Effector memory CD4-positive, alpha-beta T cell (primary cell): ENCODE measurements around the gene MYO5B.
"Not testable (repeated sequence)": the region's sequence is repeated elsewhere in the genome, so short reads cannot be mapped to it uniquely, and the experiment has no call there.

Experiments used
- DNase-seq, 3 donors: peaks; one replicate each; pipeline ENCODE4 v3.0.0-alpha.2; 2020
- H3K27ac ChIP-seq: 2 replicates; pipeline ENCODE4 v1.7.0; 2013; ENCODE audit warnings: mild to moderate bottlenecking, low read length, moderate library complexity; ENCODE audit not compliant: insufficient read depth, poor library complexity, severe bottlenecking
- H3K27me3 ChIP-seq: replicated peaks from 2 replicates; pipeline ENCODE4 v1.7.0; 2013; ENCODE audit warnings: mild to moderate bottlenecking, low read length; ENCODE audit not compliant: insufficient read depth, control insufficient read depth, poor library complexity, severe bottlenecking
- H3K36me3 ChIP-seq: 2 replicates; pipeline ENCODE4 v1.7.0; 2013; ENCODE audit warnings: mild to moderate bottlenecking, low read length, moderate library complexity; ENCODE audit not compliant: control insufficient read depth, insufficient read depth
- H3K4me1 ChIP-seq: 2 replicates; pipeline ENCODE4 v1.7.0; 2013; ENCODE audit warnings: low read length, mild to moderate bottlenecking; ENCODE audit not compliant: control insufficient read depth, insufficient read depth, poor library complexity, severe bottlenecking
- H3K4me3 ChIP-seq: 2 replicates; pipeline ENCODE4 v1.7.0; 2013; ENCODE audit warnings: low read length, low read depth, mild to moderate bottlenecking; ENCODE audit not compliant: insufficient read depth, poor library complexity, severe bottlenecking
- H3K9me3 ChIP-seq: 2 replicates; pipeline ENCODE4 v1.7.0; 2013; ENCODE audit warnings: mild to moderate bottlenecking, low read length, moderate library complexity; ENCODE audit not compliant: control insufficient read depth

MYO5B gene

GRCh38 chr18:49813319-49814146 lies 381.4 kb downstream of the MYO5B start, which contains the start of gene ACAA2:
Gene ACAA2 (minus strand): TSS chr18:49813533. CDS start chr18:49813484, 49 bp downstream.
- DNase-seq: peak; percentile 67 to 71 (median 71)
- Histone ChIP-seq H3K27ac (peak within 1 kb of the TSS; percentile 83), H3K4me3 (peak within 1 kb of the TSS; percentile 74), H3K27me3 (no peaks in the 10 kb centered on the region), H3K36me3 (no peaks in the 10 kb centered on the region), H3K4me1 (peaks cover 15% of the 10 kb centered on the region), H3K9me3 (no peaks in the 10 kb centered on the region)

- Histone ChIP-seq H3K9me3 (no peaks in the 10 kb centered on the region), H3K4me3 (peak overlapping the region; percentile 74), H3K27me3 (no peaks in the 10 kb centered on the region), H3K4me1 (peaks cover 11% of the 10 kb centered on the region), H3K27ac (peak overlapping the region; percentile 83), H3K36me3 (no peaks in the 10 kb centered on the region)
- DNase-seq: peak in 1 of 3 donors; percentile 10
Measured at GRCh38 chr18:49813069-49813318, 382.0 kb downstream of the MYO5B start.

- Histone ChIP-seq H3K4me1 (peaks cover 11% of the 10 kb centered on the region), H3K4me3 (peak overlapping the region; percentile 74), H3K27me3 (no peaks in the 10 kb centered on the region), H3K36me3 (no peaks in the 10 kb centered on the region), H3K27ac (peak overlapping the region; percentile 83), H3K9me3 (no peaks in the 10 kb centered on the region)
- DNase-seq: no peak
Measured at GRCh38 chr18:49812286-49813068, 382.5 kb downstream of the MYO5B start.

GRCh38 chr18:49811151-49811938 lies 383.6 kb downstream of the MYO5B start:
- no peaks in the 10 kb centered on the region for H3K27me3 ChIP-seq
- peaks cover 11% of the 10 kb centered on the region for H3K4me1 ChIP-seq
- H3K9me3 ChIP-seq: no peaks in the 10 kb centered on the region
- no peak for DNase-seq
- H3K27ac ChIP-seq: no peak overlapping the region
- H3K36me3 ChIP-seq: no peaks in the 10 kb centered on the region
- no peak overlapping the region for H3K4me3 ChIP-seq

- H3K27me3 ChIP-seq, H3K4me1 ChIP-seq, H3K4me3 ChIP-seq, H3K27ac ChIP-seq, DNase-seq, H3K9me3 ChIP-seq, H3K36me3 ChIP-seq: not testable (repeated sequence)
Measured at GRCh38 chr18:49808553-49809191, 386.3 kb downstream of the MYO5B start.

- no peaks in the 10 kb centered on the region for H3K4me1 ChIP-seq
- H3K36me3 ChIP-seq: no peaks in the 10 kb centered on the region
- no peak overlapping the region for H3K27ac ChIP-seq
- no peak overlapping the region for H3K4me3 ChIP-seq
- no peaks in the 10 kb centered on the region for H3K27me3 ChIP-seq
- H3K9me3 ChIP-seq: no peaks in the 10 kb centered on the region
- no peak for DNase-seq
Measured at GRCh38 chr18:49804096-49804495, 390.9 kb downstream of the MYO5B start.

GRCh38 chr18:49802623-49803022 lies 392.3 kb downstream of the MYO5B start:
- Histone ChIP-seq H3K4me1 (no peaks in the 10 kb centered on the region), H3K27ac (no peak overlapping the region), H3K9me3 (no peaks in the 10 kb centered on the region), H3K27me3 (no peaks in the 10 kb centered on the region), H3K4me3 (no peak overlapping the region), H3K36me3 (no peaks in the 10 kb centered on the region)
- no peak for DNase-seq

- not testable (repeated sequence) for H3K36me3 ChIP-seq, H3K27ac ChIP-seq, DNase-seq, H3K4me3 ChIP-seq, H3K4me1 ChIP-seq, H3K9me3 ChIP-seq, H3K27me3 ChIP-seq
Measured at GRCh38 chr18:49800491-49800890, 394.5 kb downstream of the MYO5B start.

- not testable (repeated sequence) for H3K27me3 ChIP-seq, H3K4me3 ChIP-seq, H3K9me3 ChIP-seq, DNase-seq, H3K27ac ChIP-seq, H3K4me1 ChIP-seq
- peaks cover 11% of the 10 kb centered on the region for H3K36me3 ChIP-seq
Measured at GRCh38 chr18:49799806-49800205, 395.1 kb downstream of the MYO5B start.
